SU-DHL-6 (cell line): ENCODE data around the gene PXT1.

Source experiments
- H2AFZ ChIP-seq: fragments of 200-600 bp; sonication (generic); 2 replicates; pipeline ENCODE4 v1.6.1; 2014; ENCODE audit warnings: low read depth, mild to moderate bottlenecking, moderate library complexity, mixed read lengths, antibody characterized with exemption, low read length; ENCODE audit not compliant: severe bottlenecking
- H3F3A ChIP-seq: fragments of 200-600 bp; shearing (Covaris generic); 2 replicates; pipeline ENCODE4 v1.6.0; 2016; ENCODE audit warnings: antibody characterized with exemption, mild to moderate bottlenecking; ENCODE audit not compliant: insufficient read depth
- H3K27ac ChIP-seq: fragments of 200-600 bp; sonication (generic); 2 replicates; pipeline ENCODE4 v1.5.1; 2016; ENCODE audit warnings: low read depth, mild to moderate bottlenecking, low read length, moderate library complexity, mixed read lengths
- H3K27me3 ChIP-seq: fragments of 200-600 bp; sonication (generic), shearing (Covaris generic); 2 replicates; pipeline ENCODE4 v1.6.0; 2014; ENCODE audit warnings: mild to moderate bottlenecking, low read length
- H3K36me3 ChIP-seq: fragments of 200-600 bp; sonication (generic); 2 replicates; pipeline ENCODE4 v1.6.1; 2014; ENCODE audit warnings: mild to moderate bottlenecking, low read length, mixed read lengths
- H3K4me2 ChIP-seq: fragments of 300-600, 200-600 bp; shearing (Covaris generic), sonication (generic); 2 replicates; pipeline ENCODE4 v1.6.0; 2014; ENCODE audit warnings: low read length, low read depth, mild to moderate bottlenecking; ENCODE audit not compliant: poor library complexity, severe bottlenecking
- H3K4me3 ChIP-seq: fragments of 200-600 bp; sonication (generic); 2 replicates; pipeline ENCODE4 v1.5.1; 2014; ENCODE audit warnings: antibody characterized with exemption, low read length, mild to moderate bottlenecking, mixed read lengths; ENCODE audit not compliant: insufficient read depth, poor library complexity, severe bottlenecking
- H3K79me2 ChIP-seq: fragments of 200-600 bp; sonication (generic); 2 replicates; pipeline ENCODE4 v1.6.1; 2014; ENCODE audit warnings: mild to moderate bottlenecking, low read length, moderate library complexity; ENCODE audit not compliant: insufficient read depth
- H3K9ac ChIP-seq: fragments of 200-600 bp; sonication (generic); 2 replicates; pipeline ENCODE4 v1.7.0; 2014; ENCODE audit warnings: mild to moderate bottlenecking, low read length
- H3K9me2 ChIP-seq: fragments of 200-600 bp; sonication (generic); replicated peaks from 2 replicates; pipeline ENCODE4 v1.6.1; 2014; ENCODE audit warnings: low read length; ENCODE audit not compliant: insufficient read depth
- H3K9me3 ChIP-seq: fragments of 200-600 bp; sonication (generic); 2 replicates; pipeline ENCODE4 v1.6.1; 2014; ENCODE audit warnings: low read length, mixed read lengths; ENCODE audit not compliant: insufficient read depth
- H4K20me1 ChIP-seq: fragments of 200-600 bp; sonication (generic); 2 replicates; pipeline ENCODE4 v1.6.1; 2014; ENCODE audit warnings: low read depth, mild to moderate bottlenecking, antibody characterized with exemption, low read length, moderate library complexity, mixed read lengths
- EZH2phosphoT487 ChIP-seq: fragments of 200-600 bp; sonication (generic), shearing (Covaris generic); conservative IDR thresholded peaks from 2 replicates; pipeline ENCODE4 v1.6.1; 2018; ENCODE audit warnings: mild to moderate bottlenecking, antibody characterized with exemption, low read length, moderate library complexity, mixed read lengths
- TF ChIP-seq, protein P1 (sequence below): fragments of 200-600 bp; sonication (generic); IDR thresholded peaks from one replicate; pipeline ENCODE4 v1.5.1; 2017; ENCODE audit warnings: antibody characterized with exemption, mild to moderate bottlenecking, low read length, moderate library complexity; ENCODE audit not compliant: insufficient read depth, poor library complexity, severe bottlenecking

PXT1 gene

GRCh38 chr6:36399970-36400369 lies 42.7 kb downstream of the PXT1 start:
- Histone ChIP-seq H3K9me3 (no peaks in the 10 kb centered on the region), H3K9me2 (no peaks in the 10 kb centered on the region), H3K79me2 (no peaks in the 10 kb centered on the region), H2AFZ (no peak overlapping the region), H3K9ac (no peak overlapping the region), H3K27me3 (no peaks in the 10 kb centered on the region), H3F3A (no peaks in the 10 kb centered on the region), H4K20me1 (no peaks in the 10 kb centered on the region), H3K4me2 (no peak overlapping the region), H3K36me3 (no peaks in the 10 kb centered on the region), H3K27ac (no peak overlapping the region), H3K4me3 (no peak overlapping the region)
- TF ChIP-seq, protein P1, sequence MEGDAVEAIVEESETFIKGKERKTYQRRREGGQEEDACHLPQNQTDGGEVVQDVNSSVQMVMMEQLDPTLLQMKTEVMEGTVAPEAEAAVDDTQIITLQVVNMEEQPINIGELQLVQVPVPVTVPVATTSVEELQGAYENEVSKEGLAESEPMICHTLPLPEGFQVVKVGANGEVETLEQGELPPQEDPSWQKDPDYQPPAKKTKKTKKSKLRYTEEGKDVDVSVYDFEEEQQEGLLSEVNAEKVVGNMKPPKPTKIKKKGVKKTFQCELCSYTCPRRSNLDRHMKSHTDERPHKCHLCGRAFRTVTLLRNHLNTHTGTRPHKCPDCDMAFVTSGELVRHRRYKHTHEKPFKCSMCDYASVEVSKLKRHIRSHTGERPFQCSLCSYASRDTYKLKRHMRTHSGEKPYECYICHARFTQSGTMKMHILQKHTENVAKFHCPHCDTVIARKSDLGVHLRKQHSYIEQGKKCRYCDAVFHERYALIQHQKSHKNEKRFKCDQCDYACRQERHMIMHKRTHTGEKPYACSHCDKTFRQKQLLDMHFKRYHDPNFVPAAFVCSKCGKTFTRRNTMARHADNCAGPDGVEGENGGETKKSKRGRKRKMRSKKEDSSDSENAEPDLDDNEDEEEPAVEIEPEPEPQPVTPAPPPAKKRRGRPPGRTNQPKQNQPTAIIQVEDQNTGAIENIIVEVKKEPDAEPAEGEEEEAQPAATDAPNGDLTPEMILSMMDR = no peak
- no peak for TF ChIP-seq EZH2phosphoT487

- H3K27me3 ChIP-seq = no peaks in the 10 kb centered on the region
- no peaks in the 10 kb centered on the region for H3K79me2 ChIP-seq
- no peak overlapping the region for H3K9ac ChIP-seq
- no peak for TF ChIP-seq EZH2phosphoT487
- TF ChIP-seq, protein P1 = no peak
- no peaks in the 10 kb centered on the region for H3K9me2 ChIP-seq
- no peak overlapping the region for H2AFZ ChIP-seq
- no peaks in the 10 kb centered on the region for H3K9me3 ChIP-seq
- no peaks in the 10 kb centered on the region for H4K20me1 ChIP-seq
- no peaks in the 10 kb centered on the region for H3F3A ChIP-seq
- H3K4me3 ChIP-seq = no peak overlapping the region
- H3K4me2 ChIP-seq = no peak overlapping the region
- H3K36me3 ChIP-seq = no peaks in the 10 kb centered on the region
- H3K27ac ChIP-seq = no peak overlapping the region
Observed at GRCh38 chr6:36392621-36393020, 50.0 kb downstream of the PXT1 start.

GRCh38 chr6:36389353-36389752 lies 53.3 kb downstream of the PXT1 start:
- H3K9ac ChIP-seq = no peak overlapping the region
- TF ChIP-seq, protein P1 = no peak
- no peak for TF ChIP-seq EZH2phosphoT487
- no peaks in the 10 kb centered on the region for H3K79me2 ChIP-seq
- no peaks in the 10 kb centered on the region for H3F3A ChIP-seq
- no peaks in the 10 kb centered on the region for H3K9me3 ChIP-seq
- H4K20me1 ChIP-seq = no peaks in the 10 kb centered on the region
- H3K4me3 ChIP-seq = no peak overlapping the region
- H3K27me3 ChIP-seq = no peaks in the 10 kb centered on the region
- no peaks in the 10 kb centered on the region for H3K9me2 ChIP-seq
- no peak overlapping the region for H3K4me2 ChIP-seq
- H3K36me3 ChIP-seq = no peaks in the 10 kb centered on the region
- no peak overlapping the region for H2AFZ ChIP-seq
- H3K27ac ChIP-seq = no peak overlapping the region
